Calu3 (cell line): Measurements from ENCODE around the gene ZFPM1. TPM values are rescaled to one million over a fixed set of nuclear protein-coding genes. Genes with fewer than 3 reads are reported as not detected.

Experiments used
- BruUV-seq: library from RNA; stranded (reverse); fragments of 400-500 nt; replicated peaks from 2 replicates; lab custom pipeline; 2021; lab: Mats Ljungman, UMichigan
- CTCF ChIA-PET: fragments of 300-600 bp; sonication (Branson Sonifier 250); formaldehyde crosslinking; loops from one replicate; lab custom pipeline; 2022; ENCODE audit warnings: antibody characterized with exemption; lab: Charles Lee
- DNase-seq: peaks from one replicate; pipeline ENCODE4 v3.0.0; 2022
- H3K27ac Mint-ChIP-seq: one replicate; pipeline ENCODE4 v1.8.0; 2022; ENCODE audit warnings: mixed read lengths; ENCODE audit not compliant: unreplicated experiment
- H3K27me3 Mint-ChIP-seq: one replicate; pipeline ENCODE4 v1.8.0; 2022; ENCODE audit warnings: mixed read lengths; ENCODE audit not compliant: unreplicated experiment
- H3K36me3 Mint-ChIP-seq: one replicate; pipeline ENCODE4 v1.8.0; 2022; ENCODE audit warnings: mild to moderate bottlenecking, moderate library complexity, mixed read lengths; ENCODE audit not compliant: insufficient read depth, unreplicated experiment
- H3K4me1 Mint-ChIP-seq: one replicate; pipeline ENCODE4 v1.8.0; 2022; ENCODE audit warnings: mild to moderate bottlenecking, low read depth, mixed read lengths; ENCODE audit not compliant: unreplicated experiment
- H3K4me3 Mint-ChIP-seq: one replicate; pipeline ENCODE4 v1.8.0; 2022; ENCODE audit warnings: mild to moderate bottlenecking, low read depth, moderate library complexity, mixed read lengths; ENCODE audit not compliant: unreplicated experiment
- H3K9me3 Mint-ChIP-seq: one replicate; pipeline ENCODE4 v1.8.0; 2022; ENCODE audit warnings: low read depth, mixed read lengths; ENCODE audit not compliant: unreplicated experiment
- CTCF ChIP-seq: fragments of 200-600 bp; IDR thresholded peaks from one replicate; pipeline ENCODE4 v1.8.0; 2022; ENCODE audit warnings: antibody characterized with exemption; ENCODE audit not compliant: unreplicated experiment
- intact Hi-C: fragments of 100-400 bp; cut with micrococcal nuclease; formaldehyde crosslinking; loops from one replicate; pipeline ENCODE4 v1.10.0; 2022; ENCODE audit not compliant: unreplicated experiment
- total RNA-seq: library from RNA; stranded (reverse); gene quantifications from 2 replicates; pipeline ENCODE4 v1.2.3, GENCODE V29; 2022

Gene ZFPM1
- total RNA-seq, 1 experiment from 2014 or later: 3.1 TPM

DNA sequence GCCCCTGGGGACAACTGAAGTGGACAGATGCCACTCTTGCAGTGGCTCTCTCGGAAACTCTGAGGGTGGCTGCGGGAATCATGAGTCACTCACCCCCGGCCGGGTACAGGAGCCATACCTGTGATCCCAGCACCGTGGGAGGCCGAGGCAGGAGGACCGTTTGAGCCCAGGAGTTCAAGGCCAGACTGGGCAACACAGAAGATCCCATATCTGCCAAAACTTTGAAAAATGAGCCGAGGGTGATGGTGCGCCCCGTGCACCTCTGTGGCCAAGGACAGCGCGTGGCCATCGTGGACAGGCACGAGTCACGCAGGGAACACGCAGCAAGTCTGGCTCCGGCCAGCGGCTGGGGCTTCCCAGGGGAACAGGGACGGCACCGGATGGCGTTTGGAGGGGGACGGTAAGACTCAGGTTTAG is 75.8 kb downstream of the ZFPM1 start:
- intact Hi-C loops: no loop called here

DNA sequence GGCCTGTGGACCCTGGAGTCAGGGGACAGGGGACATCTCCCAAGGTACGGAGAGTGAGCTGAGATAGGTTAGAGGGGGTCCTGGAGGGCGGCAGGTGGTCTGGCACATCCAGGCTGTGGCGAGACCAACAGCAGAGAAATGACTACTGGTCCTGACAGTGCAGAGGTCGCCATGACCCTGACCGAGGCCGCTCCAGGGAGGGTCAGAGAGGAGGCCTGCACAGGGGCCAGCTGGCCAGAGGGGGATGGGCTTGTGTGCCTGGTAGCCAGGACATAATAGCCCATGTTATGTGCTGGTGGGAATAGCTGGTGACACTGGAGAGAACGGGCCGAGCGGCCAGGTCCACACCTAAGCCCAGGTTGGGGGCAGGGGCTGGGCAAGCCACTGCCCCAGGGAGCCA is 76.5 kb downstream of the ZFPM1 start:
- Mint-ChIP-seq H3K27ac (no peak overlapping the region), H3K36me3 (no peaks in the 10 kb centered on the region), H3K4me3 (no peak overlapping the region), H3K4me1 (no peaks in the 10 kb centered on the region), H3K27me3 (no peaks in the 10 kb centered on the region), H3K9me3 (no peaks in the 10 kb centered on the region)
- TF ChIP-seq CTCF: no peak
- CTCF ChIA-PET: interaction anchor here (0.5 kb wide), 1 partner anchor 753 kb away, joined by 3 read pairs; no protein-coding TSS in a partner anchor
- intact Hi-C loops: no loop called here
- no TSS peak for BruUV-seq
- no peak for DNase-seq

More for the DNA sequence above, 75.8 kb downstream of the ZFPM1 start:
- CTCF ChIA-PET: interaction anchor here (0.5 kb wide), 1 partner anchor 753 kb away, joined by 3 read pairs; no protein-coding TSS in a partner anchor
- no peaks in the 10 kb centered on the region for H3K9me3 Mint-ChIP-seq
- no peak overlapping the region for H3K27ac Mint-ChIP-seq
- H3K4me3 Mint-ChIP-seq: no peak overlapping the region
- H3K27me3 Mint-ChIP-seq: no peaks in the 10 kb centered on the region
- BruUV-seq: no TSS peak
- no peak for DNase-seq
- H3K36me3 Mint-ChIP-seq: no peaks in the 10 kb centered on the region
- no peaks in the 10 kb centered on the region for H3K4me1 Mint-ChIP-seq
- TF ChIP-seq CTCF: no peak

DNA sequence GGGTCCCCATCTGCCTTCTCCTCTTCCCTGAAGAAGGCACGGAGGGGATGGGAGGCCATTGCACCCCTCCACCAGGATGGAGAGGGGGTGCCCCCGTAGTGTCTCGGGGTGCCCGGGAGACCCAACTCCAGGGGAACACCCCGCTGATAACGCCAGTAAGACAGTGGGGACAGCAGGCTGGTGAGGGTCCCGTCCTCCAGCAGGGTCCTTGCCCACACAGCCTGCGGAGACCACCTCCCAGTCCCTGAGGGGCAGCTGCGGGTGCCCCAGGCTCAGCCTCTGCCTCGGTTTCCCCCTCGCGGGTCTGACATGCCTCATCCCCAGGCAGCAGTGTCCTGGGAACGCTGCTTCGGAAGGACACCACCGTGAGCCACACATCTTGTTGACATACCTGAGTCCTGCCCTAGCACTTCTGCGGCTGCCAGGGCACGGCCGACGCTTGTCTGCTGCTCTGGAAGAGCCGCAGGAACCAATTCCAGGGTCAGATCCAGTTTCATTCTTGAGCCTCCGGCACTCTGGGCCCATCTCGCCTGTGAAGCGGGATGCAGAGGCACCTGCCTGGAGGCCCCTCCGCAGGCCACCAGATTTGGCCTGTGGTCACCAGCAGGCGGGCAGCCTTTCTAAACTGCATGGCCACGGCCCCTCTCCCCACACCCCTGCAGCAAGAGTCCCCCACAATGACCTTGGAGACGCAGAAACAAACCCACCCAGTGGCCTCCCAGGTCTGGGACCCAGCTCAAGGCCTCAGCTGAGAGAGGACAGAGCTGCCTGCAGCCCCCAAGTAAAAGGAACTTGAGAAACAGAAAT is 77.2 kb downstream of the ZFPM1 start:
- BruUV-seq: no TSS peak

DNA sequence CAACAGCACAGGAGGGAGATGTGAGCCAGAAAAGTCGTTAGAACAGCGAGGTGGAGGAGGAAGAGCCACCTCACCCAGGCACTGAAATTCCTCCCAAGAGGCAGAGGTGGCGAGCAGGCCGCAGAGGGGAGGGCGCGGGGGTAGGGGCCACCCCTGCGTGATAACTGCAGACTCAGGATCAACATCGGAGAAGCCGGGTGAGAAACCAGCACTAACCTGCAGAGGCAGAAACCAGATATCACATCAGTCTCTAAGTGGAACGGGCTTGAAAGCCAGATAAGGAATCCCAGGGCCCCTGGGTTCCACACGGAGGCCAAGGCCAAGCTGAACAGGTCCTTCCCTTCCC is 77.8 kb downstream of the ZFPM1 start:
- CTCF ChIA-PET: no interaction called here
- intact Hi-C loops: no loop called here
- no TSS peak for BruUV-seq
- DNase-seq: no peak
- H3K27me3 Mint-ChIP-seq: no peaks in the 10 kb centered on the region
- no peak for TF ChIP-seq CTCF
- H3K36me3 Mint-ChIP-seq: no peaks in the 10 kb centered on the region
- no peak overlapping the region for H3K4me3 Mint-ChIP-seq
- H3K9me3 Mint-ChIP-seq: no peaks in the 10 kb centered on the region
- H3K27ac Mint-ChIP-seq: no peak overlapping the region
- H3K4me1 Mint-ChIP-seq: no peaks in the 10 kb centered on the region

More for the DNA sequence above, 77.2 kb downstream of the ZFPM1 start:
- DNase-seq: no peak
- no peaks in the 10 kb centered on the region for H3K9me3 Mint-ChIP-seq
- H3K36me3 Mint-ChIP-seq: no peaks in the 10 kb centered on the region
- TF ChIP-seq CTCF: no peak
- CTCF ChIA-PET: no interaction called here
- no peak overlapping the region for H3K27ac Mint-ChIP-seq
- no peak overlapping the region for H3K4me3 Mint-ChIP-seq
- no peaks in the 10 kb centered on the region for H3K27me3 Mint-ChIP-seq
- H3K4me1 Mint-ChIP-seq: no peaks in the 10 kb centered on the region
- intact Hi-C loops: no loop called here
